Measurements from ENCODE around the gene TFAP2A.

TFAP2A gene

GRCh38 chr6:10414756-10415616 is at the start of gene TFAP2A:
TFAP2A (minus strand) TSS chr6:10415074; CDS start chr6:10414991, 83 bp downstream.
- DNase-seq (ENCODE audit: low read depth), result no peak

DNA sequence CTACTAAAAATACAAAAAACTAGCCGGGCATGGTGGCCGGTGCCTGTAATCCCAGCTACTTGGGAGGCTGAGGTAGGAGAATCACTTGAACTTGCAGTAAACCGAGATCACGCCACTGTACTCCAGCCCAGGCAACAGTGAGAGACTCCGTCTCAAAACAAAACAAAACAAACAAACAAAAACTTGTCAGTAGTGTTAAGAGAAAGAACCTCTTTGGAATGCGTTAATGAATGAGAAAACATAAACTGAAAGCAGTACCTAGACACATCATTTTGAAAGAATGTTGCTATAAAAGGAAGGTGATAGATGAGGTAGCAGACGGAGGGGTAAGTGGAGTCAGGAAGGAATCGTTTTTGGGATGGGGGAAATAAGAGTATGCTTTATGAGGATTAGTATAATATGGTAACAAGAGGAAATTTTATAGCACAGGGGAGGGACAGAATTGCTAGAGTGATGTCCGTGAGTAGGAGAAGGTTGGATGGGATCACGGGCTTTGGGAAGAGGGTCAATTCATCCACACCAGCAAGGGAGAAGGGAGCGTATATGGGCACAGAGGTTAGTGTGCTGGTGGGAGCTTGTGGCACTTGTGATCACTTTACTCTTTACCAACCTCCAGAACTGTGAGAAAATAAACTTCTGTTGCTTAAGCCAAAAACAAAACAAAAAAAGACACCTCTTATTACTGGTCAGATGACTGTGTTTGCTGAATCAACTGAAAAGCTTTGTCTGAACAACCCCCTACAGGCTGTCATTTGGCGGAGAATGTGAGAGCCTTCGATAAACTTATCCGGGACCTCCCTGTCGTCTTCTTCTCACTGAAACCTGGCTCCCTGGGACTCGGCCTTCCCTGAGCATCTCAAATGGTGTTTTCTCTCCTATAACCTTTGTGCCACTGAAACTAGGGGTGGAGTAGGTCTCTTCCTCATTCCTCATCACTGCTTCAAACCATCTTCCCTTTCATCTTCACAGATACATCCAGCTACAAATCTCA is 48.9 kb upstream of the TFAP2A start:
- DNase-seq (ENCODE audit: low read depth), result no peak

DNA sequence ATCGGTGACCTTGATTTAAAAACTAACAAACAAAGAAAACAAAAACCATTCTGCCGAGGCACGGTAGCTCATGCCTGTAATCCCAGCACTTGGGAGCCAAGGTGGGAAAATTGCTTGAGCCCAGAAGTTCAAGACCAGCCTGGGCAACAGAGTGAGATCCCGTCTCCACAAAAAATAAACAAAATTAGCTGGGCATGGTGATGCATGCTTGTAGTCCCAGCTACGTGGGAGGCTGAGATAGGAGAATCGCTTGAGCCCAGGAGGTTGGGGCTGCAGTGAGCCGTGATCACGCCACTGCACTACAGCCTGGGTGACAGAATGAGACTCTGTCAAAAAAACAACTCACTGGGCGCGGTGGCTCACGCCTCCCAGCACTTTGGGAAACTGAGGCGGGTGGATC is 48.2 kb upstream of the TFAP2A start:
- no peak for DNase-seq (ENCODE audit: low read depth)

DNA sequence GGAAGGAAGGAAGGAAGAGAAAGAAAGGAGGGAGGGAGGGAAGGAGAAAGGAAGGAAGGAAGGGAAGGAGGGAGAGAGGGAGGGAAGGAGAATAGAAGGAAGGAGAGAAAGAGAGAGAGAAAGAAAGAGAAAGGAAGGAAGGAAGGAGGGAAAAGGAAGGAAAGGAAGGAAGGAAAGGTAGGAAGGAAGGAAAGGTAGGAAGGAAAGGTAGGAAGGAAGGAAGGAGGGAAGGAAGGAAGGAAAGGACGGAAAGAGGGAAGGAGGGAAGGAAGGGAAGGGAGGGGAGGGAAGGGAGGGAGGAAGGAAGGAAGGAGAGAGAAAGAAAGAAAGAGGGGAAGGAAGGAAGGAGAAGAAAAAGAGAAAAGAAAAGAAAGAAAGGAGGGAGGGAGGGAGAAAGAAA is 47.0 kb upstream of the TFAP2A start:
- no peak for DNase-seq (ENCODE audit: low read depth)

- no peak for DNase-seq (ENCODE audit: low read depth)
Observed at GRCh38 chr6:10460096-10460495, 45.2 kb upstream of the TFAP2A start.

DNA sequence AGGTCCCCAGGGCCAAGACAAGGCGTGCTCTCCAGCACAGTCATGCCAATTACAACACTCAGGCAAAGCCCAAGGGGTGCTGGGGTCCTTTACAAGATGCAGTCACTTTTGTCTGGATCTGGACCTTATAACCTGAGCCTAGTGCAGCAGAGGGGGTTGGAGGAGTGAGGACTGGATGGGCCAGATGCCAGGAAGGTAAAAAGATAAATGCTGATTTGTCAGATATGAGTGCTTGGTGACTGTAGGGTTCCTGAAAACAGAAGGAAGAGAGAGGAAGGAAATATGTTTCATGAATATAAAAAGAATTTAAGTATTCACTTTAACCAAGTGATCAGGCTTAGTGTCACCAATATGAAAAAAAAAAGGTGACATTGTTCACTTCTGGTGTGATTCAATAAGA is 43.4 kb upstream of the TFAP2A start:
- no peak for DNase-seq (ENCODE audit: low read depth)

GRCh38 chr6:10453596-10453995 is 38.7 kb upstream of the TFAP2A start:
- no peak for DNase-seq (ENCODE audit: low read depth)

- DNase-seq (ENCODE audit: low read depth), result no peak
Observed at GRCh38 chr6:10451828-10452509, 37.1 kb upstream of the TFAP2A start.

GRCh38 chr6:10451394-10451793 is 36.5 kb upstream of the TFAP2A start:
- no peak for DNase-seq (ENCODE audit: low read depth)

- no peak for DNase-seq (ENCODE audit: low read depth)
Observed at GRCh38 chr6:10449751-10450150, 34.9 kb upstream of the TFAP2A start.

GRCh38 chr6:10448096-10448495 is 33.2 kb upstream of the TFAP2A start:
- no peak for DNase-seq (ENCODE audit: low read depth)

DNA sequence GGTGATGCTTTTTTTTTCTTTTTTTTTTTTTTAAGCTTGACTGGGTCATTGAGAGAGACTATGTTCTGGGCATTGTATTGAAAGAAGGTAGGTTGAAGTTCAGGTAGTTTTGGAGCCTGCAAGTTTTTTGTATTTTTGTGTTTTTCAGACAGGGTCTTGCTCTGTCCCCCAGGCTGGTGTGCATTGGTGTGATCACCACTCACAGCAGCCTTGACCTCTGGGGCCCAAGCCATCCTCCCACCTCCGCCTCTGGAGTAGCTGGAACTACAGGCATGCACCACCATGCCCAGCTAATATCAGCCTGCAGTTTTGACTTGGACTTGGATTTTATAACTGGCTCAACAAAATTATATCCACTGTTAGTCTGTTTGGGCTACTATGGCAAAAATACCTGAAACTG is 31.7 kb upstream of the TFAP2A start:
- no peak for DNase-seq (ENCODE audit: low read depth)

- no peak for DNase-seq (ENCODE audit: low read depth)
Observed at GRCh38 chr6:10441655-10442009, 26.8 kb upstream of the TFAP2A start.

- no peak for DNase-seq (ENCODE audit: low read depth)
Observed at GRCh38 chr6:10441004-10441654, 26.3 kb upstream of the TFAP2A start.

DNA sequence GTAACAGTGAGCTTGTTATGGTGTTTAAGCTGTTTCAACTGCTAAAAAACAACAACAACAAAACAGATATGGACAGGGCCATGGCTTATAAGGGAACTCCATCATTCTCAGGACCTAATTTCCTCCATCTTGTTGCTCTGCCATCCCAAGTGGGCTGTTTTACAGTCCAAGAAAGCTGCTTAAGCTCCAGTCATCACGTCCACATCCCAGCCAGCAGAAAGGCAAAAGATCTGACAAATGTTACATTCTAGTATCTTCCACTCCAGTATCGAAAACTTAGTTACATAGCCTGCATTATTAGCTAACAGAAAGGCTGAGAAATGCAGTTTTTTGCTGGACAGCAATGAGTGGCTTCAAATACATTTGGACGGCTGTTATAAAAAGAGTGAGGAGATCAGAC is 23.0 kb upstream of the TFAP2A start:
- DNase-seq (ENCODE audit: low read depth), result no peak

DNA sequence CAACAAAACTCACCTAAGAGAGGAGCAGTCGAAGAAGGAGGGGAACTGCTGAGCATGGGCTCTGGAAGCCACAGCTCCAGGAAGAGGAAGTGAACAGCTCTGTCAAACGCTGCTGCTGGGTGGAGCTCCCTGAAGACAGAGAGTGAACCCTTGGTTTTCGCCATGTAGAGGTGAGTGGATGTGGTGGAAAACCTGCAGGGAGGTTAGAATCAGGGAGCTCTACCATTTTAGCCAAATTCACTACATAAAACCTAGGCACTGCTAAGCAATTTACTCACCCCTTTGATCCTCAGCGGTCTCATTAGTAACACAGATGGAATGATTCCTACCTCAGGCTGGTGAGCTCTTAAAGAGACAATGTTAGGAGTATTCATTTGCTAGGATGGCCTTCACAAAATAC is 19.4 kb upstream of the TFAP2A start:
- DNase-seq (ENCODE audit: low read depth), result no peak

DNA sequence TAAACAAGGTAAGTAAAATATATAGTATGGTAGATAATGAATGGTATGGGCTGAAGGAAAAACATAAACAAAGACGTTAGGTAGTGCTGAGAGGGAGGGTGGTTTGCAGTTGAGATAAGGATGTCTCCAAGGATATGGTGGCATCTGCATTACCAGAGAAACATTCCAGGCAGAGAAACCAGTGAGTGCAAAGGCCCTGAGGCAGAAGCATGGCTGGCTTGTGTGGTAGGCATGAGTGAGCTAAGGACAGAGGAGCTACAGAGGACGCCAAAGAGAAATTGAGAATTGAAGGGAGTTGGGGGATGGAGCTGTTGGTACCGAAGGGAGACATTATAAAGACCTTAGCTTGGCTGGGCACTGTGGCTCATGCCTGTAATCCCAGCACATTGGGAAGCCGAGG is 18.4 kb upstream of the TFAP2A start:
- DNase-seq (ENCODE audit: low read depth), result no peak

DNA sequence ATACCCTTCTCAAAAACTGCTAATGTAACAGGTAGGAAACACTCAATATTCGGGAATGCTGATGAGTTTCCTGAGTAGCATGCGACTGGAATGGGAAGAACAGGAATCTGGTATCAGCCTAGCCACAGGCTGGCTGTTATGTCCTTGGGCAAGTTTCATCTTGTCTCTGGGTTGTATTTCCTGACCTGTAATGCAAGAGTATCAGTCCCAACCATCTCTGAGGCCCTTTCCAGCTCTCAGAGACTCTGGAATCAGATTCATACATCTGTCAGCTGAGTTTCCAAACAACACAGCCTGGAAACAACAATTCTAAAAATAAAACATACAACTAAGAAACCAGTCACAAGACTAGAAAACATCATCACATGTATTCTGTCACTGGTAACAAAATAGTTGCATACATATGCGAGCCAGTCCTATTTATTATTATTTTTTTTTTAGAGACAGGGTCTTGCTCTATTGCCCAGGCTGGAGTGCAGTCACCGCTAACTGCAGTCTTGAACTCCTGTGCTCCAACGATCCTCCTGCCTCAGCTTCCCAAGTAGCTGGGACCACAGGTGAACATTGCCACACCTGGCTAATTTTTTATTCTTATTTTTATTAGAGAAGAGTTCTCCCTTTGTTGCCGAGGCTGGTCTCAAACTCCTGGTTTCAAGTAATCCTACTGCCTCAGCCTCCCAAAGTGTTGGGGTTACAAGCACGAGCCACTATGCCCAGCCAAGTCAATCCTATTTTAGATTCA is 16.7 kb upstream of the TFAP2A start:
- DNase-seq (ENCODE audit: low read depth), result no peak

DNA sequence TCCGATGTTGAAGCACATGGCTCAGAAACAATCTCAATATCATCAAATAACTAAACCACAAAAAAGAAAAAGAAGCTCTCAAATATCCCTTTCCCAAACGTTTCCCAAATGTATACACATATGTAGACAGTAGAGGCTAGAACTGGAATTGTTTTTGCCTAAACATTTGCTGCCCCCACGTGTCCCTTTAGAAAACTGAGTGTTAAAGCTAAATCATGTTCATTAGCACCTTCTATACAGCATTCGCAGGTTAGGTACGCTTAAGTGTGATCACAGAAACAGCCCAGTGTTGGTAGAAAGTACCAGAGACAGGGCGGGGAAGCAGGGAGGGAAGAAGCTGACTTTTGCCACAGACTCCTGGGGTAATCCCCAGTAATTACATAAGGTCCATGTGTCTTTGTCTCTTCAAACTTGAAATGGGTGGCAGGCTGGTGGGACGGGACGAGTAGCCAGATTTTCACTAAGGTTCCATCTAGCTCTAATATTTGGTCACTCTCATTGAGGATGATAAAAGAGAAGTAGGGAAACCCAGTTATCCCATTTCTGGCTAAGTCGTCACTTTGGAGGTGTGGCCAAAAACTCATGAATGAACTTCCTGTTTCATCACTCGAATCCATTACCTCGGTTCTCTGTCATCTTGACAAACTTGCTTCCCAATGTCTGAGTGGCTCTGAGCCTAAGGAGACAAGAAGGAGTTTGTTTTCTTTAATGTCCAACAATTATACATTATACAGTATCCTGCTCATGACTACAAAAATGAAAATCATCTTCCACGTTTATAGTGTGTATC is 15.0 kb upstream of the TFAP2A start:
- no peak for DNase-seq (ENCODE audit: low read depth)

GRCh38 chr6:10426781-10427279 is 12.0 kb upstream of the TFAP2A start:
- no peak for DNase-seq (ENCODE audit: low read depth)

Measured in activated gamma-delta T cell treated with anti-CD3 and anti-CD28 coated beads, Interleukin-2, amount 50 U/mL, for 16 hours (primary cell).